Measurements from ENCODE around the gene SH3BP1. TPM values are rescaled to one million over a fixed set of nuclear protein-coding genes. Genes with fewer than 3 reads are reported as not detected.
A peak's percentile ranks its signal among the peaks of the same experiment; 100 is the strongest.

The SH3BP1 gene
- total RNA-seq, 1 donor from 2014 or later = 31.9 TPM

DNA sequence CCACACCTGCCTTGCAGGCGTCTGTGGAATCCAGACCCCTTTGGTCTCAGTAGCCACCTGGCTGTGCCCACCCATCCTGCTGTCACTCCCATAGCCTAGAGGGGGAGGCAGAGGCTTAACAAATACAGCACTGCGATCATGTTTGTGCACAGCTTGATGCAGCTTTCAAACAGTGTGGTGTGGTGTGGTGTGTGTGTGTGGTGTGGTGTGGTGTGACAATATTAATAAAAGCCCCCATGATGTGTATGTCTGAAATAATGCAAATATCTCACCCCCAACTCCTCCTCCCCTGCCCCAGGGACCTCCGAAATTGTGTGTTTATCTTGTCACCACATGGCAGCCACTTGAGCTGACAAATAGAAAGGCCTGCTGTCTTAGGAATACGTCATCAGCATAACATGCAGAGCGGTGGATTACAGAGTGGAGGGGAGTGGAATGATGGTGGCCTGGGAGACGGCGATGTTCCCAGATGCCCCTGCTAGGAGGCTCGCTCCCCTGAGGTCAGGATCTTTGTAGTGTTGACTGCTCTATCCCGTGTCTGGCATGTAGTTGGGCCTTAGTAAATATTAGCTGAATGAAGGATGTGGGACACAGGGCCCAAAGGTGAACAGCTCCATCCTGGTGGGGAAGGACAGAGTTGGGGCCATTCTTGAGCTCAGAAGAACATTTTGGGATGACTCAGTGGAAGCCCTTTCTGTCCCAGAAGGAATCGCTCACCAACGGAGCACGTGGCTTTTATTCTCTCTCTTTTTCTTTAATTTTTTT lies 21.9 kb downstream of the SH3BP1 start:
- Mint-ChIP-seq H3K27me3 (ENCODE audit: low read depth) (no peaks in the 10 kb centered on the region), H3K9me3 (no peaks in the 10 kb centered on the region), H3K36me3 (peaks cover 4% of the 10 kb centered on the region), H3K4me1 (peaks cover 41% of the 10 kb centered on the region), H3K4me3 (peak overlapping the region; percentile 71), H3K27ac (peak overlapping the region; percentile 94)
- TF ChIP-seq CTCF (IDR thresholded peaks at IDR 0.05; ENCODE audit: unreplicated experiment) = no peak
- DNase-seq (ENCODE audit: low spot score in 2 of 2, unreplicated experiment in 2 of 2) = no peak

DNA sequence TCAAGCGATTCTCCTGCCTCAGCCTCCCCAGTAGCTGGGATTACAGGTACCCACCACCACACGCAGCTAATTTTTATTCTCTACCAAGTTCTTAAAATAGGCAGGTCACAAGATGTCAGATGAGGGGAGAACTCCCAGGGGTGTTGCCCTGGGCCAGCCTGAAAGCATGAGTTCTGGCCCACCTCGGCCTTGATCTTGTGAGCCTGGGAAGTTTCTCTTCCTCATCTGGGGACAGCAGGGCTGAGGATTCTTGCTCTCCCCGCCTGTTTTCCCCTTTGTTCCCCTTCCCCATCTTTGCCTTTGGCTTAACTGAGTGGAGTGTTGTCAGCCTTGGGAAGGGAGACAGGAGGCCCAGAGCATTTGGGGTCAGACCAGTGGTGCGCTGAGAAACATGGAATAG lies 22.6 kb downstream of the SH3BP1 start:
- Mint-ChIP-seq H3K4me1 (peaks cover 41% of the 10 kb centered on the region), H3K4me3 (no peak overlapping the region), H3K36me3 (peaks cover 7% of the 10 kb centered on the region), H3K27ac (peak overlapping the region; percentile 89), H3K27me3 (ENCODE audit: low read depth) (no peaks in the 10 kb centered on the region), H3K9me3 (no peaks in the 10 kb centered on the region)
- no peak for DNase-seq (ENCODE audit: low spot score in 2 of 2, unreplicated experiment in 2 of 2)
- TF ChIP-seq CTCF (IDR thresholded peaks at IDR 0.05; ENCODE audit: unreplicated experiment) = no peak

DNA sequence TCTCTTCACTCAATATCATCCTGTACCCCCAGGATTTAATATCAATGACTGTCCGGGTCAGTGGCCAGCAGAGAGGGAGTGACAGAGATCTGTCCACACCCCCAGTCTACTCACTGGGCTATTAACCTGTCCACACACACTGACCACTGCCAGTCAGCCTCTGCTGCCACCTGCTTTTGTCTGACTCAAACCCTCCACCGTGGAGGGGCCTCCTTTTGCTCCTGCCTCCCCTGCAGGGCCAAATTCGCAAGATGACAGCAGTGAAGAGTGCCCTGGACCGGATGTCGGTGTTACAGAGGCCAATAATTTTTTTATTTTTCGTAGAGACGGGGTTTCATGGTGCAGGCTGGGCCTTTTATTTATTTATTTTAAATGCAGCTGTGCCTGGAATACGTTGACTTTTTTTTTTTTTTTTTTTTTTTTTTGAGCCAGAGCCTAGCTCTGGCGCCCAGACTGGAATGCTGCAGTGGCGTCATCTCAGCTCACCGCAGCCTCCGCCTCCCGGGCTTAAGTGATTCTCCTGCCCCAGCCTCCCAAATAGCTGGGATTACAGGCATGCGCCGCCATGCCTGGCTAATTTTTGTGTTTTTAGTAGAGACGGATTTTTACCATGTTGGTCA lies 24.2 kb downstream of the SH3BP1 start:
- DNase-seq (ENCODE audit: low spot score in 2 of 2, unreplicated experiment in 2 of 2) = no peak
- no peak overlapping the region for H3K4me3 Mint-ChIP-seq
- no peaks in the 10 kb centered on the region for H3K27me3 Mint-ChIP-seq (ENCODE audit: low read depth)
- no peak overlapping the region for H3K27ac Mint-ChIP-seq
- H3K4me1 Mint-ChIP-seq = peaks cover 31% of the 10 kb centered on the region
- H3K9me3 Mint-ChIP-seq = no peaks in the 10 kb centered on the region
- no peak for TF ChIP-seq CTCF (IDR thresholded peaks at IDR 0.05; ENCODE audit: unreplicated experiment)
- H3K36me3 Mint-ChIP-seq = peaks cover 7% of the 10 kb centered on the region

- no peak for DNase-seq (ENCODE audit: low spot score in 2 of 2, unreplicated experiment in 2 of 2)
- Mint-ChIP-seq H3K27ac (no peak overlapping the region), H3K27me3 (ENCODE audit: low read depth) (no peaks in the 10 kb centered on the region), H3K4me3 (no peak overlapping the region), H3K36me3 (peaks cover 7% of the 10 kb centered on the region), H3K4me1 (peaks cover 27% of the 10 kb centered on the region), H3K9me3 (no peaks in the 10 kb centered on the region)
- no peak for TF ChIP-seq CTCF (IDR thresholded peaks at IDR 0.05; ENCODE audit: unreplicated experiment)
Observed at GRCh38 chr22:37664249-37665101, 25.0 kb downstream of the SH3BP1 start.

GRCh38 chr22:37665487-37665886 lies 26.0 kb downstream of the SH3BP1 start:
- Mint-ChIP-seq H3K27ac (no peak overlapping the region), H3K9me3 (no peaks in the 10 kb centered on the region), H3K27me3 (ENCODE audit: low read depth) (no peaks in the 10 kb centered on the region), H3K4me3 (no peak overlapping the region), H3K36me3 (peaks cover 7% of the 10 kb centered on the region), H3K4me1 (peaks cover 17% of the 10 kb centered on the region)
- no peak for TF ChIP-seq CTCF (IDR thresholded peaks at IDR 0.05; ENCODE audit: unreplicated experiment)
- DNase-seq (ENCODE audit: low spot score in 2 of 2, unreplicated experiment in 2 of 2) = no peak
